ENCODE measurements around the gene MLLT6.

DNA sequence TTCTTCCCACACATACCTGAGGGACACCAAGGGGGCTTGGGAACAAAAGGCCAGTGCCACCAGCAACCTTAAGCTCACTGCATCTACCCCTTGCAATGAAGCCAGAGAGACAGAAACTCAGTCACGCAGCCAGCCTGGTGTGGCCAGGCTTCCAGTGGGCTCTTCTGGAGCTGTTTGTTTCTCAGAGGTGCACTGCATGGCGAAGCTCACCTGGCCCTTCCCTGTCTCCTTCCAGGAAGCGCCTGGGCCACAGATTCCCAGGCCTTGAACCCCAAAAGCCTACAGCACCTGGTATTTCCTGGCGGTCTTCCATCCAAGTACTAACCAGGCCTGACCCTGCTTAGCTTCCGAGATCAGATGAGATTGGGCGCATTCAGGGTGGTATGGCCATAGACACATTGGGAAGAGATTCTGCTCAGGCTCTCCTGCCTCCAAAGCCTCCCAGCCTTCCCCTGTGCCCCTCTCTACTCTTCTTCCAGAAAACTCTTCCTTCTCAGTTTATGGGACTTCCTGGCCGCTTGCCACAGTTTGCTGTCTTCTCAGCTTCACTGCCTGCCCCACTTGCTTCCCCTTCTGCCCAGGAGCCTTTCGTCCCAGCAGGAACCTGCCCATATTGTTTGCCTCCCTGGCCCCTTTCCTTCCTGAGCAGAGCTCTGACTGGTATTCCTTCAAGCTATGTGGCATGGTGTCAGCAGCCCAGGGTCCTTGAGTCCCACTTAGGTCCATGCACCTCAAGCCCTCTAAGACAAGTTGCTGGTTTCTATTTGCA, 26.6 kb downstream of the MLLT6 start:
- TF ChIP-seq CTCF (conservative IDR thresholded peaks at IDR 0.05) (no peak), EZH2 (IDR thresholded peaks at IDR 0.05; ENCODE audit: low read depth) (no peak)

Measured in PC-9 (cell line).